ENCODE measurements around the gene SLC24A3.

SLC24A3 gene

GRCh38 chr20:19771031-19771430 is 558.6 kb downstream of the SLC24A3 start:
- DNase-seq (ENCODE audit: low read depth in 2 of 2), result no peak

Measured in stimulated activated CD4-positive, alpha-beta T cell treated with anti-CD3 and anti-CD28 coated beads, Interleukin-1b, Interleukin-23, amount 100 ng/mL, for 4 hours (primary cell).